Osteoblast (primary cell): ENCODE results near the gene PGK2. TPM values are rescaled to one million over a fixed set of nuclear protein-coding genes. Genes with fewer than 3 reads are reported as not detected.

Experiments used
- DNase-seq: peaks from one replicate; pipeline ENCODE4 v3.0.0; 2011; ENCODE audit warnings: low spot score, mixed read lengths; ENCODE audit not compliant: insufficient read length; ENCODE audit errors: missing footprints
- H2AFZ ChIP-seq: 2 replicates; pipeline ENCODE4 v1.6.0; 2011; ENCODE audit warnings: mild to moderate bottlenecking, low read length
- H3K27ac ChIP-seq: 2 replicates; pipeline ENCODE4 v1.5.1; 2011; ENCODE audit warnings: mild to moderate bottlenecking, low read depth, low read length, moderate library complexity
- H3K27me3 ChIP-seq: 2 replicates; pipeline ENCODE4 v1.6.0; 2012; ENCODE audit warnings: mild to moderate bottlenecking, control low read depth, inconsistent platforms, low read length, moderate library complexity; ENCODE audit not compliant: insufficient read depth
- H3K36me3 ChIP-seq: 2 replicates; pipeline ENCODE4 v1.5.1; 2011; ENCODE audit warnings: mild to moderate bottlenecking, low read length, control low read depth, moderate library complexity; ENCODE audit not compliant: insufficient read depth
- H3K4me1 ChIP-seq: 2 replicates; pipeline ENCODE4 v1.5.1; 2011; ENCODE audit warnings: mild to moderate bottlenecking, low read length, control low read depth, moderate library complexity; ENCODE audit not compliant: insufficient read depth
- H3K4me2 ChIP-seq: 2 replicates; pipeline ENCODE4 v1.6.0; 2011; ENCODE audit warnings: mild to moderate bottlenecking, low read length; ENCODE audit not compliant: insufficient read depth
- H3K4me3 ChIP-seq: fragments of 200-600 bp; sonication (generic); 3 replicates; pipeline ENCODE4 v1.5.1; 2012; ENCODE audit warnings: mild to moderate bottlenecking, low read length, inconsistent platforms; ENCODE audit not compliant: insufficient read depth
- H3K79me2 ChIP-seq: 2 replicates; pipeline ENCODE4 v1.6.0; 2012; ENCODE audit warnings: mild to moderate bottlenecking, low read length, control low read depth, inconsistent platforms; ENCODE audit not compliant: insufficient read depth
- H3K9me3 ChIP-seq: 2 replicates; pipeline ENCODE4 v1.5.1; 2011; ENCODE audit warnings: low read depth, low read length, control low read depth
- H4K20me1 ChIP-seq: 2 replicates; pipeline ENCODE4 v1.6.0; 2012; ENCODE audit warnings: mild to moderate bottlenecking, low read length, control low read depth; ENCODE audit not compliant: insufficient read depth
- CTCF ChIP-seq: IDR thresholded peaks from 2 replicates; pipeline ENCODE4 v1.5.1; 2011; ENCODE audit warnings: mild to moderate bottlenecking, low read depth, low read length, moderate library complexity; ENCODE audit errors: extremely low read depth
- total RNA-seq: library from RNA; depleted of rRNA; stranded (reverse); fragments of >200 nt; gene quantifications from 2 replicates; pipeline ENCODE4 v1.2.3, GENCODE V29; 2012

PGK2 gene
- not detected in 2 replicates for total RNA-seq

- H3K79me2 ChIP-seq: no peaks in the 10 kb centered on the region
- H3K36me3 ChIP-seq: no peaks in the 10 kb centered on the region
- H3K27ac ChIP-seq: no peak within 1 kb of the TSS
- H3K27me3 ChIP-seq: no peaks in the 10 kb centered on the region
- TF ChIP-seq CTCF: no peak
- H4K20me1 ChIP-seq: no peaks in the 10 kb centered on the region
- H3K4me1 ChIP-seq: no peaks in the 10 kb centered on the region
- no peak for DNase-seq
- no peaks in the 10 kb centered on the region for H3K9me3 ChIP-seq
- no peak within 1 kb of the TSS for H2AFZ ChIP-seq
- no peak within 1 kb of the TSS for H3K4me3 ChIP-seq
- H3K4me2 ChIP-seq: no peak within 1 kb of the TSS
Measured at GRCh38 chr6:49787176-49787575, at the start of gene PGK2. Gene PGK2, minus strand, starts transcription at chr6:49787285. Its CDS starts 98 bp downstream, at chr6:49787187.

GRCh38 chr6:49835140-49835539 is 48.1 kb upstream of the PGK2 start:
- no peak for TF ChIP-seq CTCF
- H3K4me3 ChIP-seq: no peak overlapping the region
- no peaks in the 10 kb centered on the region for H3K36me3 ChIP-seq
- DNase-seq: no peak
- no peaks in the 10 kb centered on the region for H3K4me1 ChIP-seq
- H4K20me1 ChIP-seq: no peaks in the 10 kb centered on the region
- H3K27me3 ChIP-seq: no peaks in the 10 kb centered on the region
- no peak overlapping the region for H3K4me2 ChIP-seq
- no peak overlapping the region for H2AFZ ChIP-seq
- no peak overlapping the region for H3K27ac ChIP-seq
- peaks cover 2% of the 10 kb centered on the region for H3K9me3 ChIP-seq
- H3K79me2 ChIP-seq: no peaks in the 10 kb centered on the region

GRCh38 chr6:49833386-49833785 is 46.3 kb upstream of the PGK2 start:
- TF ChIP-seq CTCF: no peak
- no peak overlapping the region for H3K4me3 ChIP-seq
- H2AFZ ChIP-seq: no peak overlapping the region
- no peak for DNase-seq
- H3K79me2 ChIP-seq: no peaks in the 10 kb centered on the region
- no peaks in the 10 kb centered on the region for H3K4me1 ChIP-seq
- no peaks in the 10 kb centered on the region for H3K36me3 ChIP-seq
- no peak overlapping the region for H3K4me2 ChIP-seq
- H3K9me3 ChIP-seq: peaks cover 2% of the 10 kb centered on the region
- no peaks in the 10 kb centered on the region for H3K27me3 ChIP-seq
- no peak overlapping the region for H3K27ac ChIP-seq
- H4K20me1 ChIP-seq: no peaks in the 10 kb centered on the region

GRCh38 chr6:49826743-49827406 is 39.8 kb upstream of the PGK2 start:
- Histone ChIP-seq H3K9me3 (no peaks in the 10 kb centered on the region), H3K4me1 (no peaks in the 10 kb centered on the region), H3K27me3 (no peaks in the 10 kb centered on the region), H3K4me2 (no peak overlapping the region), H3K4me3 (no peak overlapping the region), H2AFZ (no peak overlapping the region), H3K36me3 (no peaks in the 10 kb centered on the region), H4K20me1 (no peaks in the 10 kb centered on the region), H3K27ac (no peak overlapping the region), H3K79me2 (no peaks in the 10 kb centered on the region)
- DNase-seq: no peak
- TF ChIP-seq CTCF: no peak
